NCI-H1092 (cell line): Measurements from ENCODE around the gene UBE2J2.
"Not testable (repeated sequence)": the region's sequence is repeated elsewhere in the genome, so short reads cannot be mapped to it uniquely, and the experiment has no call there.

Source experiments
- DNase-seq: peaks from one replicate; lab custom pipeline; 2025; lab: John Stamatoyannopoulos, UW

The UBE2J2 gene

DNA sequence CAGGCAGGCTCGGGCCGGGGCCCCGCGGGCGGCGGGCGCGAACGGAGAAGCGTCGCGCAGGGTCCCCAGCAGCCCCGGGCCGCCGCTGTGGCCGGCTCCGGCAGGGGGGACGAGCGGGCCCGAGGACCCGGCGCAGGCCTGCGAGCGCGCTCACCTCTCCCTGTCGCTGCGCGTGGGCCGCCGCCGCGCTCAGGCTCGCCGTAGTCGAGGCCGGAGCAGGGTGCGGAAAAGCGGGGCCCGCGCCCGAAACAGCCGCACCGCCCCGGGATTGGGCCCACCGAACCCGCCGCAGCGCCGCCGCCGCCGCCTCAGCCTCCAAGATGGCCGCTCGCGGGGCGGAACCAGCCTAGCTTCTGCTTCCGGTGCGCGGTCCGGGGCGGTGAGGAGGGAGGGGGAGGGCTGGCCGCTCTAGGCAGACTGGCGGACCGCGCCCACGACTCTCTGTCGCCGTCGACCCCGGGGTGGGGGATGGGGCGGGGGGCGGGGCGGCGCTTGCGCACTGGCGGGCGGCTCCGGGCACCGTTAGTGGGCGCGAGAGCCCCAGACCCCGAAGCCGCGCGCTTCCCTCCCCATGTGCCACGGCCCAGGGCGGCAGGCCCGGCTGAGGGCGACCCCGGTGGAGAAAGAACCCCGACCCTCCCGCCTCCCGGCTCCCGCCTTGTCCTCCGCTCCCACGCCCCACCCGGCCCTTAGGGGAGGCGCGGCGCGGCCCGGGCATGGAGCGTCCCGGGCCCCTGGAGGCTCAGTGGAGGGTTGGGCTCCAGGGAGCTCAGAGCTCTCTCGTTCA is at the start of gene UBE2J2:
UBE2J2 (minus strand) TSS at position 343 of the 787 bp plus-strand sequence. CDS start 5,862 bp downstream, outside the sequence.
- peak; percentile 62 for DNase-seq

DNA sequence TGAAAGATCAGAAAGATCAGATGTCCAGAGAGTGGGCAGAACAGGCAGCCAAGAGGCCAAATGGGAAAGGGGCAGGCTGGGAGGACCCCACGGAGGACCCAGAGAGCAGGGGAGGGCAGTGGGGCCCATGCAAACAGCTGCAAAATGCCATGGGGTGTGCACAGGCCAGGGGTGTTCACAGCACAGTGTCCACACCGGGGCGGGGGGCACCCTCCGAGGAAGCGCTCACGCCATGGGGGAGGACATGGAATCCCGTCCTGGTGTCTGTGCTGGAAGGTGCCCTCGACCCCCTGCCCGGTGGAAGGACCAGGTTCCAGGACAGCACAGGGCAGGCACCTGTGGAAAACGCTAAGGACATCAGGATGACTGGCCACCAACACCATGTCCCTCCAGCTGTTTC is 49.3 kb upstream of the UBE2J2 start:
- DNase-seq = no peak

- DNase-seq = no peak
These were observed 48.8 kb upstream of the UBE2J2 start for GRCh38 chr1:1322418-1322817.

DNA sequence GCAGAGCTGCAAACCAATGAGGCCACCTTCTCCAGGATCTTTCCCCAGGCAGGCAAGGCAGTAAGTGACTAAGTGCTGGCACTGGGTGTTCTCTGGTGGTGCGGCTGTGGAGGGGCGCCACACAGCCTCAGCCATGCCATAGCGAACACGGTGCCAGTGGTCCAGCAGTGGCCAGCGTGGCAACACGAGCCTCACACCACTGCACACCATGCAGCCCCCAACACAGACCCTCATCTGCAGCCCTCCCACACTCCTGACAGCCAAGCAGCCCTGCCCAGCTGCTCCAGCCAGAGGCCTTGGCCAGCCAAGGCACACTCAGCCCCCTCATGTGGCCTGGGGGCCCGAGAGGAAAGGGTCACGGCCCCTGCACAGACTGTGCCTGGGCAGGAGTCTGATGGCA is 47.8 kb upstream of the UBE2J2 start:
- DNase-seq = no peak

DNA sequence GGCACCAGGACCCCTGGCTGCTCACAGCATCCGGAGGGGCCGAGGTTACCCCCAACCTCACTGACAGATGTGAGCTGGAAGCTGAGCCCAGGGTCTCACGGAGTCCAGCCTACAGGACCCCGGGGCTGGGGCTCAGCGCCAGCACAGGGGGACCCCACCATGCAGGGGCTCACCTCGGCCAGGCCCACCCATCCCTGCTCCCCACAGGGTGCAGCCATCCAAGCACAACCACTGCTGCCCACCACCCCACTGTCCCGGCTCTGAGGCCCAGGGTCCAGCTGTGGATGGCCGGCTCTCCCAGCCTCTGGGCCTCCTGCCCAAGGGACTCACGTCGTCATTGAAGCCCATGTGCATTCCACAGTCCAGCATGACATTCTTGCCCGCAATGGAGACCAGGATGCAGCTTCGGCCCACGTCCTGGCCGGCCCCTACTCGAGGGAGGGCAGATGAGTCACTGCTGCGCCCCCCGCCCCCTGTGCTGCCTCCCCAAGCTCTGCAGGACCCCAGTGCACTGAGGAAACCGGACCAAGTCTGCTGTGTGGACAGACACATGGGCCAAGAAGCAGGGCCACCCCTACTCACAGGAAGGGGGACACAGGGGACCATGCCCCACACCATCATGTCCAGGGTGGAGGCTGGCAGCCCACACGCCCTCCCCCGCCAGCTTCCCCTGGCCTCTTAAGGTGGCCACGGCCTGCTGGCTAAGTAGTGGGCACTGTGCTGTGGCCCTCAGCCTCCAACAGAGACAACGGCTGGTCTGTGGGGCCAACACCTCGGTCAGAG is 47.2 kb upstream of the UBE2J2 start:
- DNase-seq = no peak

GRCh38 chr1:1319646-1319941 is 45.9 kb upstream of the UBE2J2 start:
- DNase-seq = no peak

GRCh38 chr1:1318777-1319645 is 45.4 kb upstream of the UBE2J2 start:
- no peak for DNase-seq

- peak; percentile 35 for DNase-seq
These were observed 44.5 kb upstream of the UBE2J2 start for GRCh38 chr1:1318131-1318652.

GRCh38 chr1:1317420-1317819 is 43.8 kb upstream of the UBE2J2 start:
- no peak for DNase-seq

GRCh38 chr1:1316199-1316598 is 42.5 kb upstream of the UBE2J2 start:
- not testable (repeated sequence) for DNase-seq

DNA sequence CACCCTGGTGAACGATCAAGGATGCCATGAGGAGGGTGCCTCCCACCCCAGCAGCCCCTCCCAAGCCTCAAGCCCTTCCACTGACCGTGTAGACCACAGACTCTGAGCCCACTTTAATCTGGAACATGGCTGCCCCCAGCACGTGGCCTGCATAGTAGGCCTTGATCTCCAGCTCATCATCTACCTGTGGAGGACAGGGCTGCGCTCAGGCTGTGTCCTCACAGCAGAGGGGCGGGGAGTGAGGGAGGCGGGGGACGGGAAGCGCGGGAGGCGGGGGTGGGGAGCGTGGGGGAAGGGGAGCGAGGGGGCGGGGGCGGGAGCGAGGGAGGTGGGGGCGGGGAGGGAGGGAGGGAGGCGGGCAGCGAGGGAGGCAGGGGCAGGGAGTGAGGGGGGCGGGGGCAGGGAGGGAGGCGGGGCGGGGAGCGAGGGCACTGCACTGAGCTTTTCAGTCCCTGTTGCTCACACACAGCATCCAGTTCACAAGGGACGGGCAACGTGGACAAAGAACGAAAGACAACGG is 41.8 kb upstream of the UBE2J2 start:
- DNase-seq = no peak

DNA sequence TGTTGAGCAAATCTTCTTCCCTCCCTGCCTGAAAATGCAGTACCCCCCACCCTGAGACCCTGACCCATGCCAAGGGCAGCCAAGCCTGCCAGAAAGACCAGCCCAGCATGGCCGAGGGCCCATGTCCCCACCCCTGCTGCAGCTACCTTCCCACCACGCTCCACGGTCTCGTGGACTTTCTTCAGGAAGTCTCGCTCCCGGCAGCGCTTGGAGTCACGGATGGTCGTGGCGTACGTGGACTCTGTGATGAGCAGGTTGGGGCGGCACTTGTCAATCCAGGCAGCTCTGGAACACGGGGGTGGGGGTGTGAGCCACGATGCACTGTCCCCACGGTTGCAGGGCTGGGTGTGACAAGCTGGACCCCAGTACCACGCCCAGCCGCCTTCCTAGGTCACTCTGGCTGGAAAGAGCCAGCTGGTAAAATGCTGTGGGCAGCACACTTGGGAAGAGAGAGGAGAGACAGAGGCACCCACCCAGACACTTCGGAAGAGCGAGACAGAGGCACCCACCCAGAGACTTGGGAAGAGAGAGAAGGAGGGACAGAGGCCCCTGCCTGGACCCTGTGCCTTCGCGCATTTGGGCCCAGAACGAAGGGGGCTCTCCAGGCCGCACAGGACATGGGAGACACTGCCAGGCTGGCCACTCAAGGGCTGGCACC is 41.2 kb upstream of the UBE2J2 start:
- DNase-seq = no peak

DNA sequence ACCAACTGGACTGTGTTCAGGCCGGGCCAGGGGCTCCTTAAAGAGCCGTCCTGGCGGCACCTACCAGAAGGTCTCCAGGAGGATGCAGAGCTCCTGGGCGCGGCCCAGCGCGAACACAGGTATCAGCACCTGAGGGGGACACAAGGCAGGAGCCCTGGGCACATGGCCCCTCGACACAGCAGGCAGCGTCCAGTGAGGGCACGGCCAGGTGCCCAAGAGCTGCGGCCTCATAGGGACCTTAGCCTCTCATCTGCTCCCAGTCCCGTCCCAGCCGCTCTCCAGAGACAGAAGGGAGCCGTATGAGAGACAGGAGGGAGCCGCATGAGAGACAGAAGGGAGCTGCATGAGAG is 40.6 kb upstream of the UBE2J2 start:
- no peak for DNase-seq

GRCh38 chr1:1313500-1314236 is 40.0 kb upstream of the UBE2J2 start:
- no peak for DNase-seq

- DNase-seq = no peak
These were observed 39.0 kb upstream of the UBE2J2 start for GRCh38 chr1:1312450-1313314.

GRCh38 chr1:1311107-1312104 is 37.8 kb upstream of the UBE2J2 start:
- no peak for DNase-seq

GRCh38 chr1:1310476-1311053 is 36.9 kb upstream of the UBE2J2 start:
- DNase-seq = no peak

GRCh38 chr1:1310109-1310385 is 36.4 kb upstream of the UBE2J2 start:
- no peak for DNase-seq
